Upper lobe of left lung (tissue), 6 donors: Measurements from ENCODE around the gene ASCL4. TPM values are rescaled to one million over a fixed set of nuclear protein-coding genes. Genes with fewer than 3 reads are reported as not detected.

Source experiments
- ATAC-seq, 2 donors: fragments of 200-7000 bp; cut with Tn5 transposase; one replicate each; pipeline ENCODE4 v1.9.1; 2022; ENCODE audit warnings: mild to moderate bottlenecking in 2 of 2, moderate library complexity in 2 of 2; ENCODE audit not compliant: low FRiP score in 2 of 2
- DNase-seq, 2 donors: peaks; one replicate each; pipeline ENCODE4 v3.0.0-alpha.2; 2019 to 2020
- H3K27ac ChIP-seq, 4 donors: fragments of 200-600 bp; sonication (generic); one replicate each; pipeline ENCODE4 v1.5.1; 2016 to 2019
- H3K27me3 ChIP-seq, 4 donors: fragments of 200-600 bp; sonication (generic); one replicate each; pipeline ENCODE4 v1.5.1; 2017 to 2019
- H3K36me3 ChIP-seq, 4 donors: fragments of 200-600 bp; sonication (generic); one replicate each; pipeline ENCODE4 v1.5.1; 2016 to 2019
- H3K4me1 ChIP-seq, 4 donors: fragments of 200-600 bp; sonication (generic); one replicate each; pipeline ENCODE4 v1.5.1; 2018 to 2019
- H3K4me3 ChIP-seq, 4 donors: fragments of 200-600 bp; sonication (generic); one replicate each; pipeline ENCODE4 v1.5.1; 2017 to 2019; ENCODE audit warnings: mild to moderate bottlenecking in 2 of 4, moderate library complexity in 1 of 4
- H3K9me3 ChIP-seq, 4 donors: fragments of 200-600 bp; sonication (generic); one replicate each; pipeline ENCODE4 v1.5.1; 2018 to 2019
- CTCF ChIP-seq, 6 experiments: fragments of 450-650 bp in 4 of 6; fragments of 200-600 bp in 2 of 6; sonication (generic) in 2 of 6; IDR thresholded peaks; one replicate each; pipeline ENCODE4 v1.5.1; 2016 to 2019; ENCODE audit warnings: antibody characterized with exemption in 6 of 6
- EP300 ChIP-seq, 4 donors: sonication (generic); formaldehyde crosslinking; IDR thresholded peaks; one replicate each; pipeline ENCODE4 v1.5.1; 2017; ENCODE audit warnings: antibody characterized with exemption in 4 of 4, control low read depth in 2 of 4
- POLR2A ChIP-seq, 4 donors: fragments of 450-650 bp; IDR thresholded peaks; one replicate each; pipeline ENCODE4 v1.5.1; 2016 to 2017; ENCODE audit warnings: antibody characterized with exemption in 4 of 4, mild to moderate bottlenecking in 2 of 4
- POLR2AphosphoS5 ChIP-seq, 2 donors: sonication (generic); formaldehyde crosslinking; IDR thresholded peaks; one replicate each; pipeline ENCODE4 v1.5.1; 2017; ENCODE audit warnings: antibody characterized with exemption in 2 of 2
- WGBS, 2 donors: methylation state at CpG; one replicate each; pipeline ENCODE4 v1.1.5; 2017 to 2018; 5-methylcytosine and 5-hydroxymethylcytosine counted together
- total RNA-seq, 6 donors: library from RNA; depleted of rRNA in 4 of 6; stranded (reverse); fragments of >200 nt in 4 of 6; gene quantifications; one replicate each; pipeline versions ENCODE4 v1.1.0 to v1.2.1, GENCODE V29; 2016 to 2021
- donor health status: DM: no; HTN: no; CAD: no; lungs with moderate emphysema.
- donor health status: DM: no; HTN: yes; CAD: no; lungs with severe emphysema.

ASCL4 gene
- total RNA-seq, 6 donors from 2014 or later = not detected

- Histone ChIP-seq H3K4me1 (peaks cover 0 to 5% (median 3%) of the 10 kb centered on the region in 4 donors), H3K27me3 (peaks cover 0 to 9% (median 5%) of the 10 kb centered on the region in 4 donors), H3K36me3 (no peaks in the 10 kb centered on the region), H3K9me3 (no peaks in the 10 kb centered on the region), H3K27ac (no peak overlapping the region), H3K4me3 (no peak overlapping the region)
- DNase-seq (no peak), ATAC-seq (no peak)
- WGBS, 2 donors = 0 to 42% methylated on average over 1 of the region's 1 CpG
- TF ChIP-seq EP300 (IDR thresholded peaks at IDR 0.05) (no peak), POLR2A (IDR thresholded peaks at IDR 0.05) (no peak), POLR2AphosphoS5 (IDR thresholded peaks at IDR 0.05) (no peak), CTCF (IDR thresholded peaks at IDR 0.05) (no peak)
These were observed 5.8 kb downstream of the ASCL4 start for GRCh38 chr12:107780298-107780697.

GRCh38 chr12:107782067-107782466 is 7.6 kb downstream of the ASCL4 start:
- Histone ChIP-seq H3K4me3 (no peak overlapping the region), H3K36me3 (no peaks in the 10 kb centered on the region), H3K27me3 (no peaks in the 10 kb centered on the region), H3K4me1 (no peaks in the 10 kb centered on the region), H3K9me3 (no peaks in the 10 kb centered on the region), H3K27ac (no peak overlapping the region)
- WGBS, 2 donors = 44 to 58% methylated on average over 2 of the region's 2 CpGs
- ATAC-seq = no peak
- DNase-seq = no peak
- TF ChIP-seq EP300 (IDR thresholded peaks at IDR 0.05) = no peak
- no peak for TF ChIP-seq CTCF (IDR thresholded peaks at IDR 0.05)
- no peak for TF ChIP-seq POLR2A (IDR thresholded peaks at IDR 0.05)
- no peak for TF ChIP-seq POLR2AphosphoS5 (IDR thresholded peaks at IDR 0.05)

DNA sequence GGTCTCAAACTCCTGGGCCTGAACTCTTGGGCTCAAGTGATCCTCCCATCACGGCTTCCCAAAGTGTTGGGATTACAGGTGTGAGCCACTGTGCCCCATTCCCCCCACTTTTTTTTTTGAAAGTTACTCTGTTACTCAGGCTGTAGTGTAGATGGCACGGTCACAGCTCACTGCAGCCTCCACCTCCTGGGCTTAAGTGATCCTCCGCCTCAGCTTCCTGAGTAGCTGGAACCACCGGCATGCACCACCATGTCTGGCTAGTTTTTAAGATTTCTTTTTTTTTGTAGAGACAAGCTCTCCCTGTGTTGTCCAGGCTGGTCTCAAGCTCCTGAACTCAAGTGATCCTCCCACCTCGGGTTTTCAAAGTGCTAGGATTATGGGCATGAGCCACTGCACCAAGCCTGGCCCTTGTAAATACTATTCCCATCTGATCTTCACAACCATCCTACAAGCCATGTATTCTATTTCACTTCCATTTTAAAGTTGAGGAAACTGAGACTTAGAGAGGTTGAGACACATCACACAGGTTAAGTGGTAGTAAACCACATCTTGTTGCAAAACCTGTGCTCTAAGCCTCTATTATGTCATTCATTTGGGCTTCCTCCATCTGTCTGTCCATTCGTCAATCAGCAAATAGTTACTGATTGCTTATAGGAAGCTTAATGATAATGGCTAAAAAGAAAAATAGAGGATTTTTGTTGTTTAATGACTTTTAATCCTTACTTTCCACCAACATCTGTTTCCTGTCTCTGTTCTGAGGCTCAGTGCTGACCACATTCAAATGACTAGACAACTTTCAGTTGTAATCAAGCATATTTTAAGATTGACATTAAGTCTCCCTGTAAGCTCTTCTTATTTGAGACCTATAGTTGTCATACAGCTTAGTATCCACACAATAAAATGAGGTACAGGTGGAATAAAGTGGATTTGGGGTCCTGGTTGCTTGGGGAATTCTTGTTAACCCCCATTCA is 9.2 kb downstream of the ASCL4 start:
- TF ChIP-seq CTCF (IDR thresholded peaks at IDR 0.05) (no peak), POLR2A (IDR thresholded peaks at IDR 0.05) (no peak), POLR2AphosphoS5 (IDR thresholded peaks at IDR 0.05) (no peak)

DNA sequence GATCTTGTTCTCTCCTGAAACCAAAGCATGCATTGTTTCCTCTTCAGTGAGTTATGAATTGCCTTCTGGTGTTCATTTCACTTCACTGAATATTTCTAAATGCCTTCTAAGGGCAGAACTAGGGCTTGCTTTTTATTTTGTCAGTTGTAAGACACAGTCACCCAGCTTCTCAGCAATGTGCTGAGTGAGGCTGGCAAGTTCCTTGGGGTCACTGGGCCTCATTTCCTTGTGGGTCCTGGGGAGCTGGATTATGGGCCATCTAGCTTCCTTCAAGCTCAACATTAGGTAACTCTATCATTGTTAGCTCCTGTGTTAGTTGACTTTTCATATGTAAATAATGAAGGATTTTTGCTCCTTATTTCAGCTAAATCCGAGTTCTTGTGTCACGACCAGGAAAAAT is 13.8 kb downstream of the ASCL4 start:
- TF ChIP-seq POLR2AphosphoS5 (IDR thresholded peaks at IDR 0.05) (no peak), EP300 (IDR thresholded peaks at IDR 0.05) (no peak), CTCF (IDR thresholded peaks at IDR 0.05) (no peak), POLR2A (IDR thresholded peaks at IDR 0.05) (no peak)
- Histone ChIP-seq H3K27me3 (no peaks in the 10 kb centered on the region), H3K4me1 (no peaks in the 10 kb centered on the region), H3K36me3 (no peaks in the 10 kb centered on the region), H3K4me3 (no peak overlapping the region), H3K9me3 (no peaks in the 10 kb centered on the region), H3K27ac (no peak overlapping the region)
- no peak for ATAC-seq
- DNase-seq = no peak
- 84 to 89% methylated on average over 2 of the region's 2 CpGs for WGBS, 2 donors

More for the DNA sequence above, 9.2 kb downstream of the ASCL4 start:
- Histone ChIP-seq H3K36me3 (no peaks in the 10 kb centered on the region), H3K9me3 (no peaks in the 10 kb centered on the region), H3K27me3 (no peaks in the 10 kb centered on the region), H3K4me1 (no peaks in the 10 kb centered on the region), H3K27ac (no peak overlapping the region), H3K4me3 (no peak overlapping the region)
- ATAC-seq (no peak), DNase-seq (no peak)
- WGBS, 2 donors = 63 to 71% methylated on average over 6 of the region's 6 CpGs
